Neural progenitor cell (in vitro differentiated cells): Measurements from ENCODE around the gene SLC25A22. TPM values are rescaled to one million over a fixed set of nuclear protein-coding genes. Genes with fewer than 3 reads are reported as not detected.

Experiments
- DNase-seq: peaks from one replicate; pipeline ENCODE4 v3.0.0-alpha.2; 2016; ENCODE audit warnings: low spot score
- H2AFZ ChIP-seq: fragments of 200-600 bp; sonication (generic); replicated peaks from 2 replicates; pipeline ENCODE4 v1.6.1; 2016; ENCODE audit warnings: antibody characterized with exemption
- H3F3A ChIP-seq: fragments of 200-600 bp; sonication (generic); 2 replicates; pipeline ENCODE4 v1.6.1; 2016; ENCODE audit warnings: antibody characterized with exemption, low read depth
- H3K27ac ChIP-seq: fragments of 200-600 bp; sonication (generic); 2 replicates; pipeline ENCODE4 v1.5.1; 2016; ENCODE audit warnings: mild to moderate bottlenecking
- H3K27me3 ChIP-seq: fragments of 200-600 bp; sonication (generic); 2 replicates; pipeline ENCODE4 v1.6.1; 2016; ENCODE audit warnings: mild to moderate bottlenecking, moderate library complexity
- H3K36me3 ChIP-seq: fragments of 200-600 bp; sonication (generic); 2 replicates; pipeline ENCODE4 v1.5.1; 2016
- H3K4me1 ChIP-seq: fragments of 200-600 bp; sonication (generic); 2 replicates; pipeline ENCODE4 v1.6.1; 2016; ENCODE audit warnings: mixed run types
- H3K4me2 ChIP-seq: fragments of 200-600 bp; sonication (generic); 2 replicates; pipeline ENCODE4 v1.6.1; 2016
- H3K4me3 ChIP-seq: fragments of 200-600 bp; sonication (generic); 2 replicates; pipeline ENCODE4 v1.5.1; 2016
- H3K79me2 ChIP-seq: fragments of 200-600 bp; sonication (generic); 2 replicates; pipeline ENCODE4 v1.6.1; 2016; ENCODE audit warnings: low read depth
- H3K9ac ChIP-seq: fragments of 200-600 bp; sonication (generic); 2 replicates; pipeline ENCODE4 v1.6.1; 2016
- H3K9me3 ChIP-seq: fragments of 200-600 bp; sonication (generic); 2 replicates; pipeline ENCODE4 v1.5.1; 2016; ENCODE audit warnings: low read depth
- H4K20me1 ChIP-seq: fragments of 200-600 bp; sonication (generic); 2 replicates; pipeline ENCODE4 v1.6.1; 2016; ENCODE audit warnings: low read depth
- H3K27ac Mint-ChIP-seq: 3 replicates; pipeline ENCODE4 v1.8.0; 2021; ENCODE audit warnings: mixed read lengths
- H3K27me3 Mint-ChIP-seq: 2 replicates; pipeline ENCODE4 v1.8.0; 2022; ENCODE audit warnings: low read depth, mild to moderate bottlenecking, inconsistent platforms, moderate library complexity, mixed read lengths; ENCODE audit not compliant: insufficient read depth
- H3K36me3 Mint-ChIP-seq: 3 replicates; pipeline ENCODE4 v1.8.0; 2021; ENCODE audit warnings: mixed read lengths
- H3K4me1 Mint-ChIP-seq: 3 replicates; pipeline ENCODE4 v1.8.0; 2021; ENCODE audit warnings: mixed read lengths
- H3K4me3 Mint-ChIP-seq: 3 replicates; pipeline ENCODE4 v1.8.0; 2021; ENCODE audit warnings: mild to moderate bottlenecking, moderate library complexity, mixed read lengths
- H3K9me3 Mint-ChIP-seq: 3 replicates; pipeline ENCODE4 v1.8.0; 2020; ENCODE audit warnings: mixed read lengths
- CTCF ChIP-seq: fragments of 200-600 bp; sonication (generic); IDR thresholded peaks from 2 replicates; pipeline ENCODE4 v1.5.1; 2017; ENCODE audit warnings: antibody characterized with exemption, mild to moderate bottlenecking
- EZH2 ChIP-seq: fragments of 200-600 bp; sonication (generic); IDR thresholded peaks from 2 replicates; pipeline ENCODE4 v1.6.1; 2017; ENCODE audit warnings: antibody characterized with exemption, mild to moderate bottlenecking, moderate library complexity
- EZH2phosphoT487 ChIP-seq: fragments of 200-600 bp; sonication (generic); IDR thresholded peaks from 2 replicates; pipeline ENCODE4 v1.6.1; 2017; ENCODE audit warnings: antibody characterized with exemption
- total RNA-seq: library from RNA; depleted of rRNA; stranded (reverse); fragments of >200 nt; gene quantifications from 2 replicates; pipeline ENCODE4 v1.2.3, GENCODE V29; 2015; ENCODE audit warnings: low replicate concordance

The SLC25A22 gene
- total RNA-seq, 1 donor from 2014 or later, result 11.0 TPM

- Mint-ChIP-seq H3K9me3 (no peaks in the 10 kb centered on the region), H3K27me3 (peaks cover 6% of the 10 kb centered on the region)
These were observed 6.2 kb downstream of the SLC25A22 start for GRCh38 chr11:791658-792534.

DNA sequence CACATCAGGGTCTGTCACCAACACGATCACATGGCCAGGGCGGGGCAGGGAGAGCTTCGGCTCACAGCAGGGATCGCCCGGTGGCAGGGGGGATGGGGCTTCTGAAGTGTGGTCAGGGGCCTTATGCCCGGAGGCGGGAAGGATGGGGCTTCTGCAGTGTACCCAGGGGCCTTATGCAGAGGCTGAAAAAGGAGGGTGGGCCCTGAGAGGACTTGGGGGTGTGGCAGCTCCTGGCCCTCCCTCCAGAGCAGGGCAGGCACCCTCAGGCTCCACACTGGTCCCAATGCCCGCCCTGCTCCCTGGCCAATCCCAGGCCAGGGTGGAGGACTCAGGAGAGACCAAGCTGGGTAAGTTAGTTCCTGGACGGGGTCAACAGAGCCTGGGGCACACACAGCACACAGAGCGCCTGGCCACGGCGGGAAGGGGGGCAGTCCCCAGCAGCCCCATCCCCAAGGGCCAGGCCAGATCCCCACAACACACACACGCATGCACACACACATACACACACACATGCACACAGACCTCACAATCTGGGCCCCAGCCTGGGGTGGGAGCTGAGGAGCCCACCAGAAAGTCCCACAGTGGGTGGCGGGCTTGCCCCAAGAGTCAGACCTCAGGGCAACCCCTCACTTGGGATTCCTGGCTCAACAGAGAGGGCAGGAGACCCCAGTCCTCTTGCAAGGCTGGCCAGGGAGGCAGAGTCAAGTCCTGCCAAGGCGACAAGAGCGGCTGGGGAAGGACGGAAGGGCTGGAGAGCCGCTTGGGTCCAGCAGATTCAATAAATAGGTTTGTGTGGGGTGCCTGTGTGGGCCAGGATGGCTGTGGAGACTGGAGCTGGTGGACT lies 7.1 kb downstream of the SLC25A22 start:
- peak overlapping the region; percentile 54 for H3K4me2 ChIP-seq
- H3K27me3 Mint-ChIP-seq, result peaks cover 3% of the 10 kb centered on the region
- no peaks in the 10 kb centered on the region for H3K27me3 ChIP-seq
- H4K20me1 ChIP-seq, result peaks cover 39% of the 10 kb centered on the region
- H3K27ac ChIP-seq, result no peak overlapping the region
- peak overlapping the region; percentile 21 for H3K4me3 Mint-ChIP-seq
- peaks cover 26% of the 10 kb centered on the region for H3F3A ChIP-seq
- no peak overlapping the region for H3K4me3 ChIP-seq
- H3K79me2 ChIP-seq, result peaks cover 3% of the 10 kb centered on the region
- H2AFZ ChIP-seq, result no peak overlapping the region
- TF ChIP-seq CTCF (no peak), EZH2 (no peak), EZH2phosphoT487 (no peak)
- no peaks in the 10 kb centered on the region for H3K9me3 ChIP-seq
- H3K36me3 Mint-ChIP-seq, result peaks cover 2% of the 10 kb centered on the region
- H3K9me3 Mint-ChIP-seq, result no peaks in the 10 kb centered on the region
- peaks cover 23% of the 10 kb centered on the region for H3K4me1 ChIP-seq
- peak; percentile 63 for DNase-seq
- H3K9ac ChIP-seq, result no peak overlapping the region
- H3K36me3 ChIP-seq, result no peaks in the 10 kb centered on the region
- no peak overlapping the region for H3K27ac Mint-ChIP-seq
- peaks cover 8% of the 10 kb centered on the region for H3K4me1 Mint-ChIP-seq

More at GRCh38 chr11:791658-792534, 6.2 kb downstream of the SLC25A22 start:
- H3K4me1 Mint-ChIP-seq, result peaks cover 16% of the 10 kb centered on the region
- no peak overlapping the region for H2AFZ ChIP-seq
- DNase-seq, result no peak
- H4K20me1 ChIP-seq, result peaks cover 48% of the 10 kb centered on the region
- H3K4me1 ChIP-seq, result peaks cover 32% of the 10 kb centered on the region
- H3F3A ChIP-seq, result peaks cover 26% of the 10 kb centered on the region
- H3K79me2 ChIP-seq, result peaks cover 12% of the 10 kb centered on the region
- no peaks in the 10 kb centered on the region for H3K27me3 ChIP-seq
- H3K27ac Mint-ChIP-seq, result no peak overlapping the region
- no peak overlapping the region for H3K4me2 ChIP-seq
- H3K9me3 ChIP-seq, result no peaks in the 10 kb centered on the region
- H3K36me3 Mint-ChIP-seq, result peaks cover 2% of the 10 kb centered on the region
- TF ChIP-seq CTCF, result no peak
- TF ChIP-seq EZH2phosphoT487, result no peak
- no peak for TF ChIP-seq EZH2
- no peak overlapping the region for H3K4me3 Mint-ChIP-seq
- no peak overlapping the region for H3K27ac ChIP-seq
- H3K9ac ChIP-seq, result no peak overlapping the region
- H3K36me3 ChIP-seq, result no peaks in the 10 kb centered on the region
- H3K4me3 ChIP-seq, result no peak overlapping the region

GRCh38 chr11:789943-790342 lies 8.1 kb downstream of the SLC25A22 start, which contains the start of gene CEND1:
TSS of gene CEND1 (minus strand) at chr11:790090. CDS start at chr11:788576, 1,514 bp downstream.
- Mint-ChIP-seq H3K9me3 (no peaks in the 10 kb centered on the region), H3K4me3 (peak within 1 kb of the TSS; percentile 65), H3K27ac (no peak within 1 kb of the TSS), H3K27me3 (peaks cover 8% of the 10 kb centered on the region), H3K4me1 (peaks cover 6% of the 10 kb centered on the region), H3K36me3 (peaks cover 2% of the 10 kb centered on the region)
- peak; percentile 79 for DNase-seq
- peaks cover 20% of the 10 kb centered on the region for H3K4me1 ChIP-seq
- H3K27ac ChIP-seq, result no peak within 1 kb of the TSS
- peaks cover 32% of the 10 kb centered on the region for H4K20me1 ChIP-seq
- H3K9me3 ChIP-seq, result no peaks in the 10 kb centered on the region
- peak within 1 kb of the TSS; percentile 19 for H3K4me3 ChIP-seq
- no peak within 1 kb of the TSS for H2AFZ ChIP-seq
- TF ChIP-seq CTCF (no peak), EZH2 (no peak), EZH2phosphoT487 (no peak)
- H3K27me3 ChIP-seq, result no peaks in the 10 kb centered on the region
- peak within 1 kb of the TSS; percentile 54 for H3K4me2 ChIP-seq
- H3K79me2 ChIP-seq, result no peaks in the 10 kb centered on the region
- H3F3A ChIP-seq, result peaks cover 26% of the 10 kb centered on the region
- H3K9ac ChIP-seq, result no peak within 1 kb of the TSS
- H3K36me3 ChIP-seq, result no peaks in the 10 kb centered on the region
